ENCODE measurements around the gene PSMD6.

Gene PSMD6

DNA sequence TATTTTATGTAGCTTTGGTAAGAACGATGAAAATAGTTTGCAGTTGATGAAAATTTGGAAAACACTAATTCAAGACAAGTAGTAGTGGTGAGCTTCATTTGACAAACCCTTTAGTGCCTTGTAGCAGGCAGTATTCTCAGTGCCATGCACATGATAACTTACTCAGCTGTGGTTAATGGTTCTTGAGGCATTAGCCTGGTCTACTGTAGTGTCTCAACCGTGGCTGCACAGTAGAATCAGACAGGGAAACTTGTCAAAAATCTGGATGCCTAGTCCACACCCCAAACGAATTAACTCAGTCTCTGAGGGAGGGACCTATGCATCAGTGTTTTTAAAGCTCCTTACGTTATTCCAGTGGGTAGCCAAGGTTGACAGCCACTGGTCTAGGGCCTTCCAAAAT is 45.4 kb downstream of the PSMD6 start:
- DNase-seq (ENCODE audit: low spot score) = no peak

DNA sequence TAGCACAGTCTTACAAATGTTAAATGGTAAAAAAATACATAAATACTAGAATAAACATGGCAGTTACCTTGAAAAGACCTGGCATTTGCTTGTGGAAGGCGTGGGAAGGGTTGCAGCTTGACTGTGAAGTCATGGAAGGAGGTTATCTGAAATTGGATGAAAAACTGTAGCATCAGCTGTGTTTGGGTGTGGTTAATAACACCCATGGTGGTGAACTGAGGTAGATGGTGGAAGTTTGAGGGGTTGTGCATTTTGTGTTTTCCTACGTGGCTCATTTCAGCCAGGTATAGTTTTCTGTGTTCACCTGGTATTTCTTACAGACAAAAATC is 46.5 kb downstream of the PSMD6 start:
- no peak for DNase-seq (ENCODE audit: low spot score)

DNA sequence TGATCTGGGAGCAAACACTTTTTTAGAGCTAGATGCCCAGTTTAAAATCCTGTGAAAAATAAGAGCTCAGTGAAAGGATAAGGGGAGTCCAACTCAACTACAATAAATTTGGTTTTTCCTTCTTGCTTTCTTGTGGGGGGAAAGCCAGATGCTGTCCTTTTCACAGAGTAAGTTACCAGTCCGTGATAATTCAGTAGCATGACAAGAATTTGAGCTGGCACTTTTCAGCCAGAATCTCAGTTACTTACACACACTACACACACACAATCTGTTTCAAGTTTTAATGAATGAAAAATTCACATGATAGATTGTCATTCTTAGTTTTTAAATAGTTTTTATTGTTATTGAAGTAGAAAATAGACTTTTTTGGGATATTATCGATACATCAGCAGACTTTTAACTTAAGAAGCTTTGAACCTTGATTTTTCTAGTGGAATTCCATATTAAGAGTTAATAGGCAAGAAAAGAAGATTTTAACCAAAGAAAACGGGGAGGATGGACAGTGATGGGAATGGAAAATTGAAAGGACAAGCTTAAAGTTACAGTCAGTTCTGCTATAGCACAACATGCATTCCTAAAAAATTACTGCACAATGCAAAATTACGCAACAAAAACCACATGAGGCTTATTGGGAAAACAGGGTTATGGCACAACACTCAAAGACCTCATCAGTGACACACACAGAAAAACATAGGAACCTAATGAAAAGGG is 47.0 kb downstream of the PSMD6 start:
- DNase-seq (ENCODE audit: low spot score) = no peak

DNA sequence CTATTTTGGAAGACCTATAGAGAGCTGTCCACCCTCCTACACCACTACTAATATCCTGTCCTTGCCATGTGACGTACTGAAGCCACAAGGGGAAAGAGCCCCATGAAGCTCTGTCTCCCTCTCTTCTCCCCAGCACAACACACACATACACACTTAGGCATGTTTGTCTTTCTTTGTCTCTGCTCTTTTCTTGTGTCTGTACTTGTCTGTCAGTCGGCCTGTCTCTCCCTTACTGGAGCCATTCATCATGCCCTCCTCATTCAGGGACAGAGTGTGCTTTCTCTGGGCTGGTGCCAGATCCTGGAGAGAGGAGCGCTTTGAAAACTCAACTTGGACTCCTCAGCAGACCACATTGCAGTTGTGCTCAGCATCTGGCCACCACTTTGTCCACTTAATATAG is 47.6 kb downstream of the PSMD6 start:
- no peak for DNase-seq (ENCODE audit: low spot score)

DNA sequence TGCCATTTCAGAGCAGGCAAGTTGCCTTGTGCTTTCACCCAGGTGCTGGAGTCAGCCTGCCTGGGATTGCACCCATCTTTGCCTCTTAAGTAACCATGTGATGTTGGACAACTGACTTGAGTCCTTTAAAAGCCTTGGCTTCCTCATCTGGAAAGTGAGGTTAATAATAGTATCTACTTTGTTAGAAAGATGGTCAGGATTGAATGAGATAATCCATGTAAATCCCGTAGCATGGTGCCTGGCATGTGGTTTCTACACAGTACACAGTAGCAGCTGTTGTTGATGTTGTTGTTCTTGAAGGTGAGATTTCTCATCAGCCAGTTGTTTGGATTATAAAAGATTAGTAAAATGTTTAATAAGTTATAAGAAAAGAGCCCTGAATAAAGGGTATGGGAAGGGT is 48.8 kb downstream of the PSMD6 start:
- no peak for DNase-seq (ENCODE audit: low spot score)

DNA sequence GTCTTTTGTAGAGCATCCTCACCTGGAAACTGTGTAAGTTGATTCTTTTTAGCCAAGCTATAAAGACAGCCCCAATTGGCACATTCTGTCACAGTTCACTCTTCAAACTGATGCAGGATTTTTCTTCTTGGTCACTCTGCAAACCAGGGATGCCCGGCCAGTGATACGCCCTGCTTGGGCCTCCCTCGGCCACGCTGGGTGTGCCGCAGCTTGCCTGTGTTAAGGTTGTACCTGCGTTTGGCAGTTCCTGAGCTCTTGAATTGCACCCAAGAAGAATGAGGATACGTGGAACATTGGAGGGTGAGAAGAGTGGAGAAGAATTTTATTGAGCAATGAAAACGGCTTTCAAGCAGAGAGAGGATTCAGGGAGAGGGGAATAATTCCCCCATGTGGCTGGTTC is 49.9 kb downstream of the PSMD6 start:
- DNase-seq (ENCODE audit: low spot score) = no peak

DNA sequence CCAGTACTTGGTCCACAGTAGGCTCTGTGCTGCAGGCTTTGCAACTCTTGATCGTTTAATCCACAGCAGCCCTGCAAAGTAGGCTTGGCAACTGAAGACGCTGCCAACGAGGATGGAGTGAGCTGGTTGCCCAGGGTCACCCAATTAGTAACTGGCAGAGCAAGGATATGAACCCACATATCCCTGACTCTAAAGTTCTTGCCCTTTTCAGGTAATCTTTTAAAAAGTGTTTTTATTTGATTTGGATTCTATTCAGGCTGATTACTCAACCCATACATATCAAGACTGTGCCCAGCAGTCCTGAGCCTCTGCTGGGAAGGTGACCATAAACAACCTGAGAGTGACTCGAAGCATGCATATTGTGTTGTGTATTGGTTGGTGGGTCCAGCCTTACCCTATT is 50.3 kb downstream of the PSMD6 start:
- no peak for DNase-seq (ENCODE audit: low spot score)

DNA sequence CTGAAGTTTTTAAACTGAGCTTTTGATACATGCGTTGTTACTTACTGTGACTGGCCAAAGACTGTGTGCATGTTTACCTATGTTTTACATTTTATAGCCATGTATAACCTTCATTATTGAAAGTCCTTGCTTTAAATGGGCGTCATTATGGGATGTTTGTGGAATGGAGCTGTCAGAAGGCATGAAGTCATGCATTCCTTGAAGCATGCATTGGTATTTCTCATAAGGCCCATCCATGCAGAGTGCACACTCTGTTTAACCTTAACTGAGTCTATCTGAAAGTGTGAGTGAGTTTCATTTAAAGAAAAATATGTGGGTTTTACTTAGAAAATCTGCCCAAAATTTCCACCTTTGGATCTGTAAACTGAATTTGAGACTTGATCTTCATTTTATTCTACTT is 51.1 kb downstream of the PSMD6 start:
- DNase-seq (ENCODE audit: low spot score) = no peak

DNA sequence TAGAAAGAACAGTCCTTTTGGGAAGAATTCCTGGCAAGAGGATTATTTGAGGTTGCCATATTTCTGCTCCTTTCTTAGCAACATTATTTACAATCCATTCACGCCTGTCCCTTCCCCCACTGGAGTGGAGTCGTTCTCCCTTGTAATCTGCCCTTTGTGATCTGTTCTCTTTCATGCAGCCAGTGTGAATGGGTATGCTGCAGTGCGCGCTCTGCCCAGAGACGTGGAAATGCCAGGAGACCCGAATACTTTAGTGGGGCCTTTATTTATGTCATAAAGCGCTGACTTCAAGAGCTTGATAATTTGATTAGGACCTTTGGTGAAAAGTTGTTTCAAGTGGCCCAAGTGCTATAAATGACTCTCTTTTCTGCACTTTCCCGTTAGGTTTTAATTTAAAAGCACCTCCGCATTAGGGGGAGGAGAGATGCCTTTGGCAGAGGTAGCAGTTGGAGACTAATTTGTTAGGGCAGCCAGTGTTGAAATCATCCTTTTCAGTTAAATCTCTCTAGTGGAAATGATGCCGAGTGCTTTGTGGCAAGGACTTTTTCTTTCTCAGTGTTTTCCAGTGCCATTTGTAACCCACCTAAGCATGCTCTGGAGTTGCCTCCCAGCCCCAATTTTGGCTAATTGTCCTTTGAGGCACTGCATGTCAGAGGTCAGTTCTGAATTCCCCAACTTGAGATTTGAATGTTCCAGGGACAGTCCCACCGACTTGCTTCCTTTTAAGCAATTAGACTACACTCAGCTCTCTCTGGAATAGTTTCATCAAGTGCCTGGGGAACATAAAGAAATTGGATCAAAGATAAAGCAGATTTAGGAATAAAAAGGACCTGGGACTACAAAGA is 52.4 kb downstream of the PSMD6 start:
- no peak for DNase-seq (ENCODE audit: low spot score)

DNA sequence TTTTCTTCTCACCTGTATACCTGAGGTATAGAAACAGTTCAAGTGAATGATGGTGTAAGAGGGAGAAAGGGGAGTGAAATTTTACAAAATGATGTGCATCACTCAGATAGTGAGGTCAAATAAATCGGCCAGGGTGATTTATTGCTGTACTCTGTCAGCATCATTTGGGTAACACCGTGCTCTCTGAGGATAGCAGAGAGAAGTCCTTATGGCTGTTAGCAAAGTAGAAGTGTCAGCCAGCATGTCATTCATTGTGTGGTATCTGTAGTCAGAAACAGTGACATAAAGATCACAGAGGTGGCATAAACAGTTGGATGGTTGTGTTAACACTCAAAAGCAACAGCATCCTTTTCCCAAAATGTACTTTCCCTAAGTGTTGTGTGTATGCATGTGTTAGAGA is 53.4 kb downstream of the PSMD6 start:
- no peak for DNase-seq (ENCODE audit: low spot score)

DNA sequence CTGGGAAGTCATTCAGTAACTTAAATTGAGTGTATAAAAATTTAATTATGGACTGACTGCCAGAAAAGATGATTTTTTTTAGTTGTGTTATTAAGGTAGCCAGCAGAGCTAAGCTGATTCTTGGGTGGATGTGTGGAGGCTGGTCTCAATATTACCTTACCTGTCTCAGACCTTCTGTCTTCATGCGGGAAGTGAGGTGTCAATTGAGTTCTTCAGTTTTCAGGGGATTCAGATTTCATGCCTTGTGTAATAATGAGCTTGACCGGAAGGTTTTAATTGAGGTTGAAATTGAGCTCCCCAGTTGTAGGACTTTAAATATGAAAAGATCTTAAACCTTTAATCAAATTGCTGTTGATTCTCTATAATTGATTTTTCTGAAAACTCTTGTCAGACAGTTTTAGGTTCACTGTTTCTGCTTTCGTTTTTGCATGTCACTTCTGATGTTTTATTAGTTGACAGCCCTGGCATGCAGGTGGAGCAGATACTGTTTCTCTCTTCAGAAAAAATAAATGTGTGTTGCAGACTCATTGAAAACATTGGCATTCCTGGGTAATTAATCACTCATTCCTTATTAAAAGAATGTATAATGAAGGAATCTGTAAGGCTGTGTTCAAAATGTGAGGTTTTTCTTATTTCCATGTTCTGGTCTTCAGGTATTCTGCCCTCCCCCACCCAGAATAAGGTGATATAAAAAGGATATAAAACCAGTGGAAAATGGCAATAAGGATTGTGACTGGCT is 54.5 kb downstream of the PSMD6 start:
- DNase-seq (ENCODE audit: low spot score) = no peak

DNA sequence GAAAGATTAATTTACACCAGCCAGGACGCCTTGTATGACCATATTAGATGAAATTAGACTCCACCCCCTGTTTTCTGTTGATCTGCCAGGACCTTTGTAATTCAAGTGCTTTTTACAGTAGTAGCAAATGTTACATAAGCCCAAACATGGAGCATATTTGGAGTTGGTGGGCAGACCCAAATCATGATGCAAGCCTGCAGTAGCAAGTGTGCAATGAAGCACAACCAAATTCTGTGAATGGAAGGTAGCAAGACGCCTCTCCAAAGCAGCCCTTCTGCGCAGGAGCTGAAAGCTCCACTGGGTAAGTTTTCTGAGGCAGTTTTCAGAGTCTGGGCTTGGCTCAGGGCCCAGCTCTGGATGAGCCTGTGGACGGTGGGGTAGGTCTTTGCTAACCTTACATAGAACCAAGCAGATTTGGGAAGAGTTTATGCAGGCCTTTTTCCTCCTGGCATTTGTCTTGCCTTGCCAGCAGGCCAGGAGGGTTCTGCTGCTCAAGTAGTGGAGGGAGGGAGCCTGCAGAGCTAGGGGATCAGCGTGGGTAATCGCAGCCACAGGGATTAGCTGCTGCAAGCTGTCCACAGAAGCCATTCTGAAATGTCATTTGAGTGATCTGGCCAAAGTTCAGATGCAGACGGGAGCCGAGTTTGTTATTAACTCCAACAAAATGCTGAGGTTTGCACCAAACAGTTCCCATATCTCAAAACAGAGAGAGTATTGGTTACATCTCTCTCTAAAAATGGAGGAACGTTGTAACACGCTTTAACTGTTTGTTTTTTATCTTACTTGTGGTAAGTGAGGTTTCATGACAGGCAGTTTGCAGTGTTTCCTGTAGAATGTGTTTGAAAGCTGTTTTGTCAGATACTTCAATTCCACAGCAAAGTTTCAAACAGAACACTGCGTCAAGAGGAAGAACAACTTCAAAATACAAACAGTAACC is 55.4 kb downstream of the PSMD6 start:
- peak; percentile 71 for DNase-seq (ENCODE audit: low spot score)

DNA sequence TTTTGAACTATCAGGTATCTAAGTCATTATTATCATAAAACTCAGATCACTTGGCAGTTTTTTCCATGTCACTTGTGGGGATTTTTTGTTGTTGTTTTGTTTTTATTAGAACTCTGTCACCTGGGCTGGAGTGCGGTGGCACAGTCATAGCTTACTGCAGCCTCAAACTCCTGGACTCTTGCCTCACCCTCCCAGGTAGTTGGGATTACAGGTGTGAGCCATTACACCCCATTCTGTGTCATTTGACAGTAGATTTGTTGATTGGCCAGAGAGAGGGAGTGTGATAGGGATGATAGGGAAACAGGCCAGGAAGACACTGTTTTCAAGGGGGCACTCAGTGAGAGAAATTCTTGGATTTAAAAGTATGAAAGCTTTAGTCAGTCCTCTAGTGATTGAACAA is 56.4 kb downstream of the PSMD6 start:
- no peak for DNase-seq (ENCODE audit: low spot score)

DNA sequence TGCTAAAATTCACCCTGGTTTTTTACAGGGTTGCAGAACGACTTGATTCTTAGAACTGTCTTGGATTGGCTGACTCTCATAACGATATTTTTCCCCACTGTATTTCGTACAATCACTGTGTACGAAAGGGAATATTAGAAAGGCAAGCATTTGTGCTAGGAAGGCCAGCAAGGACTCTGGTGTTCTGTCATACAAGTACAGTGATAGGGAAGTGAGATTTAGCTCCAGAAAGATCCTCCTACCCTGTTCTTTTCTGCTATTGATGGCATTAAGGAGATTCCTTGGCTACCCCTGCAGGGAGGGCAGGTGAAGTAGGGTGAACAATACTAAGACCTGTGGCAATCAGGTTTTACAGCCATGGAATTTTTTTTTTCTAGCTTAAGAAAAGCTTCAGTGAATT is 57.3 kb downstream of the PSMD6 start:
- DNase-seq (ENCODE audit: low spot score) = no peak

DNA sequence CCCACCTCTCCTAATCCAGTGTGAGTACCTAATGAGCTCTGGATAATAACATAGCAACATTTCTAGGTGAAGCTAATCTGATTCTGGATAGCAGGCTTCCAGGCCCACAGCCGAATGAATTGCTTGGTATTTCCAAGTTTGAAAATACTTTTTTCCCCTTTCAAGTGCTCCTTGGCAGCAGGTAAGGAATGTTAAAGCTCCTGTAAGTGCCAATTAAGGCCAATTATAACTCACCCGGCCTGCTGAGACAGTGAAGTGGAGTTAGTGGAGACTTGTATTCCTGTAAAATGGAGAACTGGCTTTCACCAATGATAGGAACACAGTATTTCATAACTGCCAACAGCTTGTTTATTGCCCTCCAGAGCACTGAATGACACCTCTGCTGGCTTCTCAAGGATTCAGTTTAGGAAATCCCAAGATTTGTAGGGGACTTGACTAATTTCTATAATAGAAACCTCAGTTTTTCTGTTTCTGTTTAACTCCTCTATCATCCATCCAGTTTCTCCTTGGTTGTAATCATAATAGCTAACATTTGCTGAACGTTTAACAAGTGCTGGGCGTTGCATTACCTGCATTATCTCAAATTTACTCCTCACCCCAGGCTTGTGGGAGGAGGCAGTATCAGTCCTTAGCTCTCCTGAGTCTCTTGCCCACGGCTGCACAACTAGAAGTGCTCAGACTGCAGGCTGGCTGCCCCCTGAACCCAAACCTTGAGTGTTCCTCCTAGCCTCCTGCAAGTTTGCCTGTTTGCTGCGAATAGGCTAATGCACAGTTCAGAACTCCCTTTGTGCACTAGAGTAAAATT is 58.4 kb downstream of the PSMD6 start:
- DNase-seq (ENCODE audit: low spot score) = no peak

DNA sequence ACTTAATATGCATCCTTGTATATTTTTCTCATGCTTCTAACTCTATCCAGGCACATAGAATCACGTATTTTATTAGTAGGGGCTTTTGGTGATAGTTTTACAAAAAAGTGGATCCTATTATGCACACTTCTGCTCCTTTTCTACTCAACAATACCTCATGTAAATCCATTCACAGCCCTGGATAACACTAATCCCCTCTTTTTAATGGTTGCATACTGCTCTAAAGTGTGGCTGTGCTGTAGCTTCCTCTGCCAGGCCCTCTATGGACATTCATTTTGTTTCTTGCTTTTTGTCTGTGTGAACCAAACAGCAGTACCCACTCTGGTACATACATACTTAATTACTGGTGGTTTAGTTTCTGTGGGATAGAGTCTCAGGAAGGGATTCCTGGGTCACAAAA is 59.8 kb downstream of the PSMD6 start:
- no peak for DNase-seq (ENCODE audit: low spot score)

DNA sequence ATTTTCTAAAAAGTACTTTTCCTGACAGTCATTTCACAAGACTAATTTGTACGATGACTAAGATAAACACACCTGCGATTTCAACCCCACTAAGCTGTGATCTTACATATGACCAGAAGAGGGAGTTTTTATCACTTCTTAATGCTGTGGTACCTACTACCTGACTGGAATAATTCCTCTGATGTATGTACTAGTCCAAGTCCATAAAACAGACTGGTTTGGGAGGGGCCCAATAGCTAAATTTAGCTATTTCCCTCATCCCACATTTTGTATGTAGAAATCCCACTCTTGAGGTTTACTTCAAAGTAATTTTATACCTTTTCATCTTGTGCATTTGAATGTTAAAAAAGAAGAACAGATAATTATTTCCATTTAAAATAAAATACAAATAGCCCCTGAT is 61.4 kb downstream of the PSMD6 start:
- DNase-seq (ENCODE audit: low spot score) = no peak
